HCT116 (cell line): ENCODE measurements around the gene GPR142. TPM values are rescaled to one million over a fixed set of nuclear protein-coding genes. Genes with fewer than 3 reads are reported as not detected.

ENCODE experiments used
- ATAC-seq: fragments of 200-7000 bp; cut with Tn5 transposase; 2 replicates; pipeline ENCODE4 v1.9.1; 2020; ENCODE audit warnings: mild to moderate bottlenecking, moderate library complexity
- BruUV-seq: library from RNA; stranded (reverse); fragments of 400-500 nt; replicated peaks from 2 replicates; lab custom pipeline; 2021; lab: Mats Ljungman, UMichigan
- CTCF ChIA-PET: fragments of 300-600 bp; sonication (Branson Sonifier 250); formaldehyde crosslinking; loops from one replicate; lab custom pipeline; 2021; ENCODE audit warnings: antibody characterized with exemption; lab: Charles Lee
- POLR2A ChIA-PET: fragments of 300-600, 350-600 bp; sonication (Branson Sonifier 250); formaldehyde crosslinking; loops from one replicate; lab custom pipeline; 2021; ENCODE audit warnings: antibody characterized with exemption; lab: Charles Lee
- RAD21 ChIA-PET, 2 experiments: fragments of 300-600 bp; sonication (Branson Sonifier 250); formaldehyde crosslinking; loops; one replicate each; lab custom pipeline; 2023; ENCODE audit warnings: low total read pairs in 2 of 2; ENCODE audit not compliant: uncharacterized antibody in 2 of 2, unreplicated experiment in 2 of 2, low non-redundant PET in 1 of 2; lab: Charles Lee
- DNase-seq: peaks from one replicate; pipeline ENCODE4 v3.0.0-alpha.2; 2010; ENCODE audit warnings: low read depth, low spot score
- H2AFZ ChIP-seq: fragments of 200-600 bp; shearing (Covaris generic), sonication (generic); 2 replicates; pipeline ENCODE4 v1.6.1; 2017; ENCODE audit warnings: low read depth, mixed run types, mixed read lengths, antibody characterized with exemption, low read length; ENCODE audit not compliant: poor library complexity, severe bottlenecking
- H3K27ac ChIP-seq: 2 replicates; pipeline ENCODE4 v1.5.1; 2012; ENCODE audit warnings: low read depth, low read length
- H3K27me3 ChIP-seq: fragments of 200-600 bp; sonication (generic); 2 replicates; pipeline ENCODE4 v1.6.1; 2016; ENCODE audit warnings: mixed run types, low read length, mixed read lengths; ENCODE audit not compliant: insufficient read depth
- H3K36me3 ChIP-seq, 2 experiments: fragments of 200-500 bp in 1 of 2; fragments of 200-600 bp in 1 of 2; sonication (Bioruptor generic) in 1 of 2; sonication (generic) in 1 of 2; 2 replicates each; pipeline versions ENCODE4 v1.5.1 to v1.6.1; 2014 to 2016; ENCODE audit warnings: low read length in 2 of 2, inconsistent platforms in 1 of 2, mixed read lengths in 1 of 2, mixed run types in 1 of 2; ENCODE audit not compliant: insufficient read depth in 2 of 2, control insufficient read depth in 1 of 2
- H3K4me1 ChIP-seq, 2 experiments: fragments of 200-600 bp in 1 of 2; sonication (generic) in 1 of 2; 2 replicates each; pipeline versions ENCODE4 v1.5.1 to v1.6.1; 2012 to 2017; ENCODE audit warnings: low read length in 2 of 2, inconsistent platforms in 1 of 2, mild to moderate bottlenecking in 1 of 2, mixed read lengths in 1 of 2, mixed run types in 1 of 2, moderate library complexity in 1 of 2; ENCODE audit not compliant: insufficient read depth in 2 of 2, control insufficient read depth in 1 of 2
- H3K4me2 ChIP-seq: fragments of 200-600 bp; sonication (generic); 2 replicates; pipeline ENCODE4 v1.6.1; 2017; ENCODE audit warnings: mixed run types, low read length, mixed read lengths
- H3K4me3 ChIP-seq, 2 experiments: fragments of 200-600 bp in 1 of 2; sonication (generic) in 1 of 2; replicated peaks in 1 of 2; 2 replicates each; pipeline ENCODE4 v1.5.1; 2011 to 2016; ENCODE audit warnings: low read length in 2 of 2, control low read depth in 1 of 2, low read depth in 1 of 2, mild to moderate bottlenecking in 1 of 2, mixed read lengths in 1 of 2, mixed run types in 1 of 2
- H3K79me2 ChIP-seq: fragments of 200-600 bp; sonication (generic); 2 replicates; pipeline ENCODE4 v1.6.1; 2017; ENCODE audit warnings: mild to moderate bottlenecking, mixed run types, low read length, moderate library complexity, mixed read lengths; ENCODE audit not compliant: insufficient read depth
- H3K9ac ChIP-seq: fragments of 200-600 bp; sonication (generic); 2 replicates; pipeline ENCODE4 v1.6.1; 2016; ENCODE audit warnings: low read length, mixed read lengths
- H3K9me2 ChIP-seq: fragments of 200-600 bp; sonication (generic), shearing (Covaris generic); 2 replicates; pipeline ENCODE4 v1.6.1; 2017; ENCODE audit warnings: mixed run types, mild to moderate bottlenecking, moderate library complexity; ENCODE audit not compliant: insufficient read depth
- H3K9me3 ChIP-seq, 2 experiments: fragments of 200-500 bp in 1 of 2; fragments of 200-600 bp in 1 of 2; sonication (Bioruptor generic) in 1 of 2; sonication (generic) in 1 of 2; 2 replicates each; pipeline ENCODE4 v1.6.1; 2014 to 2017; ENCODE audit warnings: low read length in 2 of 2, mixed read lengths in 2 of 2, inconsistent platforms in 1 of 2, low read depth in 1 of 2, mild to moderate bottlenecking in 1 of 2, mixed run types in 1 of 2, moderate library complexity in 1 of 2; ENCODE audit not compliant: control insufficient read depth in 1 of 2, insufficient read depth in 1 of 2
- H4K20me1 ChIP-seq: fragments of 200-600 bp; sonication (generic), shearing (Covaris generic); 2 replicates; pipeline ENCODE4 v1.6.1; 2017; ENCODE audit warnings: mixed run types, mild to moderate bottlenecking, moderate library complexity; ENCODE audit not compliant: insufficient read depth
- CEBPB ChIP-seq: IDR thresholded peaks from 2 replicates; pipeline ENCODE4 v1.6.1; 2012; ENCODE audit warnings: low read depth
- EGR1 ChIP-seq: IDR thresholded peaks from 2 replicates; pipeline ENCODE4 v1.6.1; 2012; ENCODE audit warnings: low read depth
- EZH2phosphoT487 ChIP-seq: fragments of 200-600 bp; IDR thresholded peaks from 2 replicates; pipeline ENCODE4 v1.6.1; 2018; ENCODE audit warnings: antibody characterized with exemption, borderline replicate concordance
- FOSL1 ChIP-seq: IDR thresholded peaks from 2 replicates; pipeline ENCODE4 v1.6.1; 2012; ENCODE audit warnings: low read depth
- JUND ChIP-seq: IDR thresholded peaks from 2 replicates; pipeline ENCODE4 v1.6.1; 2012
- MAX ChIP-seq: IDR thresholded peaks from 2 replicates; pipeline ENCODE4 v1.6.1; 2012
- POLR2A ChIP-seq: IDR thresholded peaks from 2 replicates; pipeline ENCODE4 v1.7.0; 2011; ENCODE audit warnings: borderline replicate concordance; ENCODE audit not compliant: insufficient read depth, insufficient read length; ENCODE audit errors: extremely low read depth
- SIN3A ChIP-seq: IDR thresholded peaks from 2 replicates; pipeline ENCODE4 v1.6.1; 2012; ENCODE audit warnings: low read depth
- SRF ChIP-seq: IDR thresholded peaks from 2 replicates; pipeline ENCODE4 v1.6.1; 2012; ENCODE audit warnings: low read depth
- TCF7L2 ChIP-seq: IDR thresholded peaks from 2 replicates; pipeline ENCODE4 v1.7.0; 2011; ENCODE audit warnings: borderline replicate concordance, inconsistent platforms; ENCODE audit not compliant: insufficient read depth, insufficient read length; ENCODE audit errors: extremely low read depth
- ZBTB33 ChIP-seq: IDR thresholded peaks from 2 replicates; pipeline ENCODE4 v1.6.1; 2011; ENCODE audit warnings: mild to moderate bottlenecking, low read length, moderate library complexity; ENCODE audit not compliant: insufficient replicate concordance; ENCODE audit errors: extremely low read depth
- ZFX ChIP-seq: fragments of 450-650 bp; IDR thresholded peaks from 2 replicates; pipeline ENCODE4 v1.6.1; 2017
- ZNF274 ChIP-seq: fragments of 200-500 bp; sonication (Bioruptor generic); IDR thresholded peaks from 2 replicates; pipeline ENCODE4 v1.6.1; 2014; ENCODE audit warnings: mild to moderate bottlenecking, low read depth, low read length, inconsistent platforms
- intact Hi-C: fragments of 100-400 bp; cut with micrococcal nuclease; formaldehyde crosslinking; loops from 2 replicates; pipeline ENCODE4 v1.10.0; 2022
- total RNA-seq: library from RNA; stranded (reverse); gene quantifications from one replicate; pipeline ENCODE4 v1.2.1, GENCODE V29; 2021; ENCODE audit not compliant: unreplicated experiment

Gene GPR142
- total RNA-seq, 1 experiment from 2014 or later = not detected

GRCh38 chr17:74335529-74336062 lies 31.7 kb upstream of the GPR142 start:
- no peaks in the 10 kb centered on the region for H3K4me1 ChIP-seq
- no peak overlapping the region for H3K27ac ChIP-seq
- H3K9me3 ChIP-seq = no peaks in the 10 kb centered on the region
- no peak for ATAC-seq
- no peak overlapping the region for H2AFZ ChIP-seq
- BruUV-seq = no TSS peak
- POLR2A ChIA-PET = no interaction called here
- no peak overlapping the region for H3K4me3 ChIP-seq
- no peaks in the 10 kb centered on the region; the same call in 1 of the 2 replicates for H3K27me3 ChIP-seq
- no peak for DNase-seq
- CTCF ChIA-PET = no interaction called here
- H3K4me2 ChIP-seq = no peak overlapping the region
- no peak overlapping the region for H3K9ac ChIP-seq
- RAD21 ChIA-PET = no interaction called here
- TF ChIP-seq ZBTB33 (no peak), JUND (no peak), CEBPB (no peak), MAX (no peak), SIN3A (no peak), FOSL1 (no peak), ZFX (no peak), EGR1 (no peak), SRF (no peak), TCF7L2 (no peak), ZNF274 (no peak), POLR2A (no peak), EZH2phosphoT487 (no peak)
- no peaks in the 10 kb centered on the region for H4K20me1 ChIP-seq
- intact Hi-C loops = no loop called here
- no peaks in the 10 kb centered on the region for H3K9me2 ChIP-seq
- H3K79me2 ChIP-seq = no peaks in the 10 kb centered on the region
- H3K36me3 ChIP-seq = no peaks in the 10 kb centered on the region
